Kidney (tissue), 14 donors: ENCODE results near the gene USF2. TPM values are rescaled to one million over a fixed set of nuclear protein-coding genes. Genes with fewer than 3 reads are reported as not detected.

Experiments
- DNase-seq, 5 donors: peaks; one replicate each; pipeline ENCODE4 v3.0.0-alpha.2; 2013 to 2020
- FAIRE-seq: peaks from 2 replicates; lab custom pipeline; 2012; peaks lifted over from hg19 to GRCh38; lab: Jason Lieb, UNC
- H3K27ac ChIP-seq, 2 donors: one replicate each; pipeline ENCODE4 v1.7.0; 2013; ENCODE audit warnings: low read depth in 2 of 2, low read length in 2 of 2, inconsistent platforms in 1 of 2
- H3K27me3 ChIP-seq: one replicate; pipeline ENCODE4 v1.7.1; 2013; ENCODE audit warnings: low read length, inconsistent platforms; ENCODE audit not compliant: control insufficient read depth, insufficient read depth
- H3K36me3 ChIP-seq, 3 donors: one replicate each; pipeline versions ENCODE4 v1.7.0 to v1.7.1; 2013; ENCODE audit warnings: low read length in 3 of 3, control low read depth in 1 of 3, inconsistent platforms in 1 of 3; ENCODE audit not compliant: insufficient read depth in 3 of 3, control insufficient read depth in 2 of 3
- H3K4me1 ChIP-seq, 3 donors: one replicate each; pipeline versions ENCODE4 v1.7.0 to v1.7.1; 2013; ENCODE audit warnings: low read length in 3 of 3, inconsistent platforms in 1 of 3, low read depth in 1 of 3; ENCODE audit not compliant: control insufficient read depth in 2 of 3, insufficient read depth in 2 of 3
- H3K4me3 ChIP-seq, 3 donors: one replicate each; pipeline versions ENCODE4 v1.7.0 to v1.8.1; 2013; ENCODE audit warnings: low read length in 3 of 3, control low read depth in 1 of 3, inconsistent platforms in 1 of 3
- H3K9ac ChIP-seq, 3 donors: one replicate each; pipeline versions ENCODE4 v1.7.0 to v1.7.1; 2013; ENCODE audit warnings: low read length in 3 of 3, control low read depth in 1 of 3, inconsistent platforms in 1 of 3
- H3K9me3 ChIP-seq, 3 donors: one replicate each; pipeline versions ENCODE4 v1.7.0 to v1.7.1; 2013; ENCODE audit warnings: low read length in 3 of 3, control low read depth in 1 of 3, inconsistent platforms in 1 of 3; ENCODE audit not compliant: control insufficient read depth in 2 of 3, insufficient read depth in 1 of 3
- intact Hi-C: fragments of 100-400 bp; cut with DNase I; formaldehyde crosslinking; loops from one replicate; pipeline ENCODE4 v1.11.1; 2022
- polyA plus RNA-seq: library from polyadenylated mRNA; stranded (reverse); fragments of 350-450 nt; fragmentation: Illumina TruSeq; extraction: RNeasy Lipid Tissue Mini Kit (QIAGEN cat#74804); gene quantifications from one replicate; pipeline ENCODE4 v1.2.3, GENCODE V29; 2014; ENCODE audit warnings: low read depth, low replicate concordance; ENCODE audit not compliant: insufficient read depth
- total RNA-seq: library from RNA; stranded (reverse); fragmentation: NEBNext Ultra II Directional; extraction: Animal tissue kit (Norgen Biotek cat#: 25700); gene quantifications from one replicate; pipeline ENCODE4 v1.2.1, GENCODE V29; 2021
- TF ChIP-seq, protein P1 (sequence below): IDR thresholded peaks from 3 replicates; pipeline ENCODE4 v1.5.1; 2012; ENCODE audit warnings: mild to moderate bottlenecking, moderate library complexity, borderline replicate concordance; ENCODE audit not compliant: insufficient read depth; ENCODE audit errors: extremely low read depth
- donor health status: control.
- donor health status: control.
- donor health status: control.
- donor health status: control.
- donor health status: control.
- donor health status: DM: yes; HTN: yes; CAD: no.
- donor health status: Normal renal cell carcinoma (clear cell type).

USF2 gene
- total and polyA plus RNA-seq, 2 donors from 2014 or later = 82.8 to 118 TPM

DNA sequence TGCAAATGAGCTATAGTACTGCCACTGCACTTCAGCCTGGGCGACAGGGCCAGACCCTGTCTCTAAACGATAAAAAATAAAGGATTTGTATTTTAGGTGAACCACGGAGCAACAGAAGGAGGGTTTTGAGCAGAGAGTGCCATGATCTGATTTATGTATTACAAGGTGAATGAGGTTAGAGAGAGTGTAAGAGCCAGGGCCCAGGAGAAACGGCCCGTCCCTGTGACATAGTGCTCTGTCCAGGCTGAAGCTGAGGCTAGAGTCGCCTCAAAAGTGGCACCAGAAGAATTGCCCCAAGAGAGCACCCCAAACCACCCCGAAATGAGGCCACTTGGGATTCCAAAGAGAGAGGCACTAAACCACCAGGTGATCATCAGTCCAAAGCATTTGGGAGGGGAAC lies 40.1 kb downstream of the USF2 start:
- no peaks in the 10 kb centered on the region for H3K36me3 ChIP-seq
- H3K27ac ChIP-seq = no peak overlapping the region
- DNase-seq (peak in 1 of 5 donors; percentile 66), FAIRE-seq (no peak)
- H3K4me1 ChIP-seq = peaks cover 0 to 6% (median 5%) of the 10 kb centered on the region in 3 donors
- H3K27me3 ChIP-seq = no peaks in the 10 kb centered on the region
- intact Hi-C loops = no loop called here
- TF ChIP-seq, protein P1, sequence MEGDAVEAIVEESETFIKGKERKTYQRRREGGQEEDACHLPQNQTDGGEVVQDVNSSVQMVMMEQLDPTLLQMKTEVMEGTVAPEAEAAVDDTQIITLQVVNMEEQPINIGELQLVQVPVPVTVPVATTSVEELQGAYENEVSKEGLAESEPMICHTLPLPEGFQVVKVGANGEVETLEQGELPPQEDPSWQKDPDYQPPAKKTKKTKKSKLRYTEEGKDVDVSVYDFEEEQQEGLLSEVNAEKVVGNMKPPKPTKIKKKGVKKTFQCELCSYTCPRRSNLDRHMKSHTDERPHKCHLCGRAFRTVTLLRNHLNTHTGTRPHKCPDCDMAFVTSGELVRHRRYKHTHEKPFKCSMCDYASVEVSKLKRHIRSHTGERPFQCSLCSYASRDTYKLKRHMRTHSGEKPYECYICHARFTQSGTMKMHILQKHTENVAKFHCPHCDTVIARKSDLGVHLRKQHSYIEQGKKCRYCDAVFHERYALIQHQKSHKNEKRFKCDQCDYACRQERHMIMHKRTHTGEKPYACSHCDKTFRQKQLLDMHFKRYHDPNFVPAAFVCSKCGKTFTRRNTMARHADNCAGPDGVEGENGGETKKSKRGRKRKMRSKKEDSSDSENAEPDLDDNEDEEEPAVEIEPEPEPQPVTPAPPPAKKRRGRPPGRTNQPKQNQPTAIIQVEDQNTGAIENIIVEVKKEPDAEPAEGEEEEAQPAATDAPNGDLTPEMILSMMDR = no peak
- H3K9me3 ChIP-seq = no peaks in the 10 kb centered on the region
- H3K4me3 ChIP-seq = no peak overlapping the region
- no peak overlapping the region for H3K9ac ChIP-seq

DNA sequence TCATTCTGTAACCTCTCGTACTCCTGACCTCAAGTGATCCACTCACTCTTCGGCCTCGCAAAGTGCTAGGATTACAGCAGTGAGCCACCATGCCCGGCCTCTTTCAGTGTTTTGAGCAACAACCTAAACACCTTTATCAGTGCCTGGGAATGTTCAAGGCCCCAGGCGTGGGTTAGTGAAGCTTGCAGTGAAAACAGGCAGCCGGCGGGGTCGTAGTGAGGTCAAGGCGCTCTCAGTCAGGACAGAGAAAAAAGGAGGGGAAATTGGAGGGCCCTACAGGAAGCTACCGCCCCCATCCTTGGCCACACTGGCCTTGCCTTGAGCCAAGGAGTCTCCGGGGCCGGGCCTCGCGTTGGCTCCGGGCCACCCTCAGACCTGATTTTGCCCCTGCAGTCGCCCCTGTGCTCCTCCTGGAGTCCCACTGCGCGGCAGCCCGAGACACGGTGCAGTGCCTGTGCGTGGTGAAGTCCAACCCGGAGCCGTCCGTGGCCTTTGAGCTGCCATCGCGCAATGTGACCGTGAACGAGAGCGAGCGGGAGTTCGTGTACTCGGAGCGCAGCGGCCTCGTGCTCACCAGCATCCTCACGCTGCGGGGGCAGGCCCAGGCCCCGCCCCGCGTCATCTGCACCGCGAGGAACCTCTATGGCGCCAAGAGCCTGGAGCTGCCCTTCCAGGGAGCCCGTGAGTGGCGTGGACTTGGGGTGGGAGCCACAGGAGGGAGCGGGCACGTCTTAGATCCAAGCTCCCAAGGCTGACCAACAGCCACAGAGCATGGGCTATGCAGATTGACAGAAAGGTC lies 40.9 kb downstream of the USF2 start:
- Histone ChIP-seq H3K4me1 (peaks cover 0 to 6% (median 5%) of the 10 kb centered on the region in 3 donors), H3K9ac (peak overlapping the region in 1 of 3 donors; percentile 9), H3K27ac (no peak overlapping the region), H3K9me3 (no peaks in the 10 kb centered on the region), H3K36me3 (no peaks in the 10 kb centered on the region), H3K27me3 (no peaks in the 10 kb centered on the region), H3K4me3 (peak overlapping the region in 1 of 3 donors; percentile 22)
- peak; percentile 85 to 95 (median 91) for DNase-seq
- TF ChIP-seq, protein P1 = no peak
- intact Hi-C loops = no loop called here
- no peak for FAIRE-seq

DNA sequence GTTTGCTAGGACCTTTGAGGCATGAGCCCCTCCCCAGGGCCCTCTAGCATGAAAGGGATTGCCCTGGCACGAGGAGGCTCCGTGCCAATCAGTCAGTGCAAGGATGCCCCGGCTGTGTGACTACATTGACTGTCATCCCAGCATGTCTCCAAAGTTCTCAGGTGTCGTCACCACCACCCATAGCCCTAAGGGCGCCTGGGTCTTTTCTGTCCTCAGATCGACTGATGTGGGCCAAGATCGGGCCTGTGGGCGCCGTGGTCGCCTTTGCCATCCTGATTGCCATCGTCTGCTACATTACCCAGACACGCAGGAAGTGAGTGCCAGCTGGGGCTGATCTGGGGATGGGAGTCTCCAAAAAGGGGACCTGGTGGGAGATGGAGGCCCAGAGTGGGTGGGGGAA lies 41.6 kb downstream of the USF2 start:
- H3K36me3 ChIP-seq = no peaks in the 10 kb centered on the region
- H3K4me3 ChIP-seq = peak overlapping the region in 1 of 3 donors; percentile 22
- H3K9me3 ChIP-seq = no peaks in the 10 kb centered on the region
- H3K27me3 ChIP-seq = no peaks in the 10 kb centered on the region
- H3K4me1 ChIP-seq = peaks cover 0 to 6% (median 5%) of the 10 kb centered on the region in 3 donors
- peak overlapping the region in 1 of 3 donors; percentile 9 for H3K9ac ChIP-seq
- DNase-seq (no peak), FAIRE-seq (no peak)
- TF ChIP-seq, protein P1 = no peak
- no peak overlapping the region for H3K27ac ChIP-seq
- intact Hi-C loops = no loop called here
